BLaER1 treated with 17β-estradiol and CSF1 and Interleukin-3, amounts not matched to agents 10 nM and 100 nM (cell line): ENCODE data around the gene MALL.

ENCODE experiments used
- H3K27ac ChIP-seq, 11 experiments: shearing (Covaris generic); formaldehyde crosslinking; 2 replicates each; pipeline ENCODE4 v1.8.1; 2022
- H3K27me3 ChIP-seq, 11 experiments: shearing (Covaris generic); formaldehyde crosslinking; 2 replicates each; pipeline ENCODE4 v1.8.1; 2022
- H3K36me3 ChIP-seq, 11 experiments: shearing (Covaris generic); formaldehyde crosslinking; 2 replicates each; pipeline ENCODE4 v1.8.1; 2022
- H3K4me1 ChIP-seq, 10 experiments: shearing (Covaris generic); formaldehyde crosslinking; 2 replicates each; pipeline ENCODE4 v1.8.1; 2022
- H3K4me2 ChIP-seq, 11 experiments: shearing (Covaris generic); formaldehyde crosslinking; 2 replicates each; pipeline ENCODE4 v1.8.1; 2022
- H3K4me3 ChIP-seq, 10 experiments: shearing (Covaris generic); formaldehyde crosslinking; 2 replicates each; pipeline ENCODE4 v1.8.1; 2022
- H3K9ac ChIP-seq, 11 experiments: shearing (Covaris generic); formaldehyde crosslinking; 2 replicates each; pipeline ENCODE4 v1.8.1; 2022
- H3K9me3 ChIP-seq, 11 experiments: shearing (Covaris generic); formaldehyde crosslinking; replicated peaks in 1 of 11; 2 replicates each; pipeline ENCODE4 v1.8.1; 2022
- H4K20me1 ChIP-seq, 11 experiments: shearing (Covaris generic); formaldehyde crosslinking; 2 replicates each; pipeline ENCODE4 v1.8.1; 2022
- Cebpa-rat ChIP-seq, 11 experiments: shearing (Covaris generic); IDR thresholded peaks; 2 replicates each; pipeline ENCODE4 v1.8.1; 2022

The MALL gene

DNA sequence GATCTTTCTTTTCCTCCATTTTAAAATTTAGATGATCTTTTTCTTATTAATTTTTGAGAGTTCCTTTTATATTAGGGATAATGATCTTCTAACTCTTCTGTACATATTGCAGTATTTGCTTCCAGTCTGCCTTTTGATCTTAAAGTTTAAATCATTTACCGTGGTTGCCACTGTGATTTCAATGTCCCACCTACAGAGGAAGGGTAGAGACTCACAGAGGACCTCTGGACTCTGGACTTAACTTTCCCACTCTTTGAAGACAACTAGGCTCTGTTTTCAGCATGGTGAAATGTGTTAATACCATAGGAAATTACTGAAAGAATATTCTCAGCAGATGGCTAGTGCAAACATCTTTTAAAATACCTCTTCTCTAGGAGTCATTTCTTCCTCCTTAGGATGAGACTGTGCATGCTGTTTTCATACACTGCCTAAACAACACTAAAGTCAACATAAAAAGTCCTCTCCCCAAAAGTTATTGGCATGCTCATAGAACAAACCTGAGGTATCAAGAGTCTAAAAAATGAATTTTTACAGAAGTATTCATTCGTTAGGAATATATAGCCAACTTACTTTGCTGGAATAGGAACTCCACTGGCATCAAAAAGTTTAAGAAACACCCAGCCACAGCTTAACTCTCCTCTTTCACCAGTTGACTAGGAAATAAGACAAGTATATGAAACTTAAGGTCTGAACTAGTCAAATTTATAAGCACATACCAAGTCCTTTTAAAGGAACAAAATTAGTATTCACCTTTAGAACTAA lies 30.7 kb upstream of the MALL start:
- TF ChIP-seq Cebpa-rat (IDR thresholded peaks at IDR 0.05) = no peak
- H3K4me3 ChIP-seq = no peak overlapping the region
- H3K27ac ChIP-seq = no peak overlapping the region
- H3K9me3 ChIP-seq = no peaks in the 10 kb centered on the region
- no peak overlapping the region for H3K9ac ChIP-seq
- no peaks in the 10 kb centered on the region for H4K20me1 ChIP-seq
- H3K27me3 ChIP-seq = no peaks in the 10 kb centered on the region
- no peaks in the 10 kb centered on the region for H3K36me3 ChIP-seq
- H3K4me2 ChIP-seq = no peak overlapping the region
- peaks cover 0 to 13% (median 0%) of the 10 kb centered on the region in 10 experiments; a peak in 7 of 20 replicates for H3K4me1 ChIP-seq

DNA sequence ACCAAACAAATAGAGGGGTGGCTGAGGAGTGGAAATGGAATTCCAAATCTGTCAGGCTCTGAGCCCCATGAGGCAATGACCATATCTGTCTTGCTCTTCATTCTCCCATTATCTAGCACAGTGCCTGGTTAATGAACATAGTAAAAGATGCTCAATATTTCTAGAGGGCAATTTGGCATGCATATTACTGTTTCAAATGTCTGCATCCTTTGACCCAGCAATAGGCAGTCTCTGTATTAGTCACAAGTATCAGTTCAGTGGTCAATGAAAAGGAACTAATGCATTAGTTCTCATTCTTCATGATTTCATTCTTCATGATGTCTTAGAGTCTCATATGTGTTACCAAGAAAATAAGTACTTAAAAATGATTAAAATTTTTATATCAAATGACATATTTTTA lies 28.4 kb upstream of the MALL start:
- Histone ChIP-seq H3K9ac (no peak overlapping the region), H3K27ac (no peak overlapping the region), H3K9me3 (no peaks in the 10 kb centered on the region), H3K36me3 (no peaks in the 10 kb centered on the region), H3K27me3 (no peaks in the 10 kb centered on the region), H3K4me3 (no peak overlapping the region), H3K4me2 (no peak overlapping the region), H4K20me1 (no peaks in the 10 kb centered on the region), H3K4me1 (peaks cover 0 to 2% (median 0%) of the 10 kb centered on the region in 10 experiments; a peak in 2 of 20 replicates)
- no peak for TF ChIP-seq Cebpa-rat (IDR thresholded peaks at IDR 0.05)

DNA sequence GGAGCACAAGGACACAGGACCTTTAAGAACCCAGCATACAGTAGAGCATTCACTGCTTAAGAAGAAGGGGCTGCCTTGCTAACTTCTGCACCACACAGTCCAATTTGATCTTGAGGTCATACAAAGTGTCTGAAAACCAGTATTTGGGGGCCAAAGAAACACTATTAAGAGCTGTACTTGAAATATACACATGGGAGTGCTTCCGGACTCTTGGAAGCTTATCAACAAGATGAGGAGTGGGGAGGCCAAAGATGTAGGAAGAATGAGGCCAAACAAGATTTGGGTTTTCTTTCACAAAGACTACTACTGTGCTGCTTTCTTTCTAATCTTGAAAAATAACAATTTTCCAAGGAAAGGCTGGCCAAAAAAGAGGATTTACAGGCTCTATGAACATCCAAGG lies 24.8 kb upstream of the MALL start:
- H4K20me1 ChIP-seq = no peaks in the 10 kb centered on the region
- no peaks in the 10 kb centered on the region for H3K4me1 ChIP-seq
- H3K9ac ChIP-seq = no peak overlapping the region
- no peaks in the 10 kb centered on the region for H3K36me3 ChIP-seq
- no peak overlapping the region for H3K27ac ChIP-seq
- H3K27me3 ChIP-seq = no peaks in the 10 kb centered on the region
- H3K9me3 ChIP-seq = no peaks in the 10 kb centered on the region
- TF ChIP-seq Cebpa-rat (IDR thresholded peaks at IDR 0.05) = no peak
- H3K4me3 ChIP-seq = no peak overlapping the region
- H3K4me2 ChIP-seq = no peak overlapping the region

DNA sequence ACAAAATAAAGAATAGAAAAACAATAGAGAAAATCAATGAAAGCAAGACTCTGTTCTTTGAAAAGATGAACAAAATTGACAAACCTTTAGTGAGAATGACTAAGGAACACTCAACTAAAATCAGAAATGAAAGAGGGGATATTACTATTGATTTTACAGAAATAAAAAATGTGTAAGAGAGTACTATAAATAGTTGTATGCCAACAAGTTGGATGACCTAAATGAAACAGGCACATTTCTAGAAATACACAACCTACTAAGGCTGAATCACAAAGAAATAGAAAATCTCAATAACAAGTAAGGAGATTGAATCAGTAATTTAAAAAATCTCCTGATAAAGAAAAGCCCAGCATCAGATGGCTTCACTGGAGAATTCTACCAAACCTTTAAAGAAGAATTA lies 18.4 kb upstream of the MALL start:
- Histone ChIP-seq H3K4me1 (no peaks in the 10 kb centered on the region), H4K20me1 (no peaks in the 10 kb centered on the region), H3K27ac (no peak overlapping the region), H3K4me3 (no peak overlapping the region), H3K9me3 (peaks cover 25 to 33% (median 31%) of the 10 kb centered on the region in 11 experiments), H3K27me3 (no peaks in the 10 kb centered on the region), H3K4me2 (no peak overlapping the region), H3K36me3 (no peaks in the 10 kb centered on the region; a peak in 1 of 22 replicates), H3K9ac (no peak overlapping the region)
- no peak for TF ChIP-seq Cebpa-rat (IDR thresholded peaks at IDR 0.05)

DNA sequence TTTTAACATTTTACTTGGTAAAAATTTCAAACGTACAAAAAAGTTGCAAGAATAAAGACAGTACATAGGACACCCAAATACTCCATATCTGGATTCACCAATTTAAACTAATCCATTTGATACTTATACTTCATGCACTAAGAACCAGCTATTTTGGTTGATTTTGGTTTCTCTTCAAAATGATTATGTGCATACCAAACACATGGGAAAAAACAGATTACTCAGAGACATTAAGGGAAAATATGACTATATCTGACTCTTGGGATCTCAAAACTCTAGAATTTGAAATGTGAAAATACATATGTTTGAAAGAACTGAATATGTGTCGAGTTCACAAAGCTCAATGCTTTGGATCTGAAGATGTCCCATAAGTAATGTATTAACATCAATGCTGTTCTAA lies 15.5 kb upstream of the MALL start:
- Histone ChIP-seq H4K20me1 (no peaks in the 10 kb centered on the region), H3K4me3 (no peak overlapping the region), H3K9ac (no peak overlapping the region), H3K4me1 (no peaks in the 10 kb centered on the region), H3K4me2 (no peak overlapping the region), H3K9me3 (peaks cover 25 to 33% (median 31%) of the 10 kb centered on the region in 11 experiments), H3K27ac (no peak overlapping the region), H3K27me3 (no peaks in the 10 kb centered on the region), H3K36me3 (no peaks in the 10 kb centered on the region; a peak in 1 of 22 replicates)
- TF ChIP-seq Cebpa-rat (IDR thresholded peaks at IDR 0.05) = no peak

DNA sequence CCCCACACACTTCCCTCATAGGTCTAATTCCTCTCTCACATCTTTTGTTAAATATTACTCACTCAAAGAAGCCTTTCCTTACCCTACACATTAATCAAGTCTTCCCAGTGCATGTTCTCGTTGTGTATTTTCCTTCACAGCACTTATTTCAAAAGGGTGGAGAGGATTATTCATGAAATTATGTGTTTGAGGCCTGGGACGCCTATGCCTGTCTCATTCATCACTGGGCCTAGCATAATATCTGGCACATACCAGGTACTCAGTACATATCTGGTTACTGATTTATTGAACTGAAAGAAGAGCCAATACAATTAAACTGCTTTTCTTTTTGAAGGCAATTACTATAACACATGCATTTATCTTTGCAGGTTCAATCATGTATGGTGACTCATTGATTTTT lies 15.1 kb upstream of the MALL start:
- Histone ChIP-seq H3K36me3 (no peaks in the 10 kb centered on the region; a peak in 1 of 22 replicates), H3K4me3 (no peak overlapping the region), H4K20me1 (no peaks in the 10 kb centered on the region), H3K4me2 (no peak overlapping the region), H3K27me3 (no peaks in the 10 kb centered on the region), H3K4me1 (no peaks in the 10 kb centered on the region), H3K9me3 (peaks cover 25 to 33% (median 31%) of the 10 kb centered on the region in 11 experiments), H3K9ac (no peak overlapping the region), H3K27ac (no peak overlapping the region)
- TF ChIP-seq Cebpa-rat (IDR thresholded peaks at IDR 0.05) = no peak

DNA sequence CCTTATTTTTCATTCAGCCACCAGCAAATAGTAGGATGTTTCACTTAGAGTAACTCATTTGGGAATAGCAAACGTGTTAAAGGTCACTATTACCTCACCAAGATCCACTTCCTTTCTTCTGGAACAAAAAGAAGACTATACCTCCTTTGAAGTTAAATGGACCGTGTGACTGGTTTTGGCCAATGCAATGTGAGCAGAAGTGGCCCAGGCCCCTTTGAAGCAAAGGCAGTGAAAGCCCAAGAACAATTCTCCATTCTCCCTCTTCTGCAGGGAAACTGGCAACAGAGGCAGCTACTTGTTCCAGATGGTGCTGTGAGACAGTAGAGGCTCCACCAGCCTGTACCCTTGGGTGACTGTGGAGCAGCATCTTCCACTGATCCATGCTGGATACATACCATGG lies 11.3 kb upstream of the MALL start:
- Histone ChIP-seq H3K36me3 (no peaks in the 10 kb centered on the region), H3K27me3 (no peaks in the 10 kb centered on the region), H3K4me1 (no peaks in the 10 kb centered on the region), H3K27ac (no peak overlapping the region), H3K9me3 (peaks cover 0 to 1% (median under 1%) of the 10 kb centered on the region in 11 experiments; a peak in 6 of 22 replicates), H4K20me1 (no peaks in the 10 kb centered on the region), H3K9ac (no peak overlapping the region), H3K4me2 (no peak overlapping the region), H3K4me3 (no peak overlapping the region)
- TF ChIP-seq Cebpa-rat (IDR thresholded peaks at IDR 0.05) = no peak

DNA sequence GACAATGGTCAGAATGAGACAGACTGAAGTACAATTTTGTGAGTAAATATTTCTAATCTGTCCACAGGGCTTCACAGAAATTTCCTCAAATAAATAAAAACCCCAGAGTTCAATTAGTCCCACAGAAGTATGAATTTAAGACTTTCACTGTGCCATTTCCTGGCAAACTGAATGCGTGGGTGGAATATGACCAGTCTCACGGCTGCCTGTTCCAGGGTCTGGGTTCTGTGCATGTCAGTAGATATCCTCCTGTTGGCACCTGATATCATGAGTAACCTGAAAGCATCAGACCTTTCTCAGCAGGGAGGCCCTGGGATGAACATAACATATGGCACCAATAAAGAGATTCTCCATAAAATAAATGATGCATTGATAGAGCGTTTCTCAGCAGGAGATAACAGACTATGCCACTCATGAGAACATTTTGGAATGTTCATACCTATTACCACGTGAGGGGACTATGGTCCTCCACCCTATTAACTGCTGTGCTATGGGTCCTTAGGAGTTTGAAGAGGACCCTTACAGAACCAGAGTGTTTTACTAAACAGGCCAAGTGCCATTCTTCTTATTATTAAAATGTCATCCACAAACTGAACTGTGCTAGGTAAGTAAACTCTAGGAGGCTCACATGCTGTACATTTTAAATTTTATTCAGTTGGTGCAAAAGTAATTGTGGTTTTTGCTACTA lies 10.6 kb upstream of the MALL start:
- no peak for TF ChIP-seq Cebpa-rat (IDR thresholded peaks at IDR 0.05)
- no peaks in the 10 kb centered on the region for H4K20me1 ChIP-seq
- no peak overlapping the region for H3K9ac ChIP-seq
- H3K4me1 ChIP-seq = no peaks in the 10 kb centered on the region
- no peaks in the 10 kb centered on the region for H3K36me3 ChIP-seq
- H3K4me2 ChIP-seq = no peak overlapping the region
- no peaks in the 10 kb centered on the region for H3K9me3 ChIP-seq
- H3K27me3 ChIP-seq = no peaks in the 10 kb centered on the region
- no peak overlapping the region for H3K27ac ChIP-seq
- H3K4me3 ChIP-seq = no peak overlapping the region

DNA sequence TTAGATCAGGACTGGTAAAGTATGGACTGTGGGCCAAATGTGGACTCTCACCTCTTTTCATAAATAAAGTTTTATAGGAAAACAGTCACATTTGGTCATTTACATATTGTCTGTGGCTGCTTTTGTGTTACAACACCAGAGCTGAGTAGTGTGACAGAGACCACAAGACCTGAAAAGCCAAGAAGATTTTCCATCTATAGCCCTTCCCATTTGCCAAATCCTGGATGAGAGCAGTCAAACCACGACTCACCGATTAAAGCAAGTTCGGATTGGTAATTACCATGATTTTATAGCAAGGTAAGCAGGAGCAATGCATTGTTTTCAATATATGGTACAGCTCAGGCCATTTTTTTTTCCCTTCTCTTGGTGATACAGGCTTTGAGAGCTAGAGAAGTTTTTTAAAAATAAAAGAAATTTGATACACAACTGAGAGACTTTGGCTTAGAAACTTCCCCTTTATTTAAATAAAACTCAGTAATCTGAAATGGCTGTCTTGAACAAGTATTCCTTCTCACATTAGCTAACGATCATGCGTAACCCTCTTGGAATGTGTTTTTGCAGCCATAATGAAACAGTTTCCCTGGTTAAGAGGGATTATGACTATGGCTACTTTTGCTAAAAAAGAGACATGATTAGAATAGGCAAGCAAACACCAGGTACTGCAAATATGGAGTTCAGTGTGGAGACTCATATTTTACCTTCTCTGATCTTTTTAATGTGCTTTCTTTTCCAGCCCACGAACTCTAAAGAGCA lies 9.5 kb upstream of the MALL start:
- H3K4me3 ChIP-seq = no peak overlapping the region
- no peak overlapping the region for H3K27ac ChIP-seq
- TF ChIP-seq Cebpa-rat (IDR thresholded peaks at IDR 0.05) = no peak
- no peaks in the 10 kb centered on the region for H3K9me3 ChIP-seq
- no peak overlapping the region for H3K9ac ChIP-seq
- H3K36me3 ChIP-seq = no peaks in the 10 kb centered on the region
- H4K20me1 ChIP-seq = no peaks in the 10 kb centered on the region
- no peaks in the 10 kb centered on the region for H3K4me1 ChIP-seq
- no peaks in the 10 kb centered on the region for H3K27me3 ChIP-seq
- no peak overlapping the region for H3K4me2 ChIP-seq
